Adrenal gland (tissue), 12 donors: Measurements from ENCODE around the gene NDOR1. TPM values are rescaled to one million over a fixed set of nuclear protein-coding genes. Genes with fewer than 3 reads are reported as not detected.

Experiments
- DNase-seq, 7 donors: peaks; one replicate each; pipeline ENCODE4 v3.0.0-alpha.2; 2019 to 2020
- H3K27ac ChIP-seq, 5 donors: fragments of 200-600 bp; sonication (generic) in 4 of 5; 1 replicate in 3 of 5; 2 replicates in 2 of 5; pipeline versions ENCODE4 v1.5.1 to v1.8.0; 2016 to 2020; ENCODE audit warnings: mild to moderate bottlenecking in 1 of 5
- H3K27me3 ChIP-seq: fragments of 200-600 bp; 2 replicates; pipeline ENCODE4 v1.8.0; 2021
- H3K36me3 ChIP-seq, 2 donors: fragments of 200-600 bp; replicated peaks in 1 of 2; 1 replicate in 1 of 2; 2 replicates in 1 of 2; pipeline versions ENCODE4 v1.5.1 to v1.8.0; 2018 to 2022
- H3K4me1 ChIP-seq, 2 donors: fragments of 200-600 bp; replicated peaks in 1 of 2; 1 replicate in 1 of 2; 2 replicates in 1 of 2; pipeline versions ENCODE4 v1.5.1 to v1.8.0; 2018 to 2021
- H3K4me3 ChIP-seq, 4 donors: fragments of 200-600 bp; sonication (generic) in 3 of 4; one replicate each; pipeline ENCODE4 v1.5.1; 2016 to 2018
- H3K9me3 ChIP-seq, 3 donors: fragments of 200-600 bp; sonication (generic) in 1 of 3; replicated peaks in 1 of 3; 1 replicate in 2 of 3; 2 replicates in 1 of 3; pipeline versions ENCODE4 v1.5.1 to v1.8.0; 2016 to 2021
- POLR2A ChIP-seq, 2 donors: fragments of 450-650 bp; IDR thresholded peaks; one replicate each; pipeline ENCODE4 v1.6.1; 2017; ENCODE audit warnings: antibody characterized with exemption in 2 of 2, mild to moderate bottlenecking in 2 of 2, moderate library complexity in 1 of 2
- WGBS, 4 donors: extraction: QIAGEN DNeasy Blood & Tissue Kit in 2 of 4; methylation state at CpG; one replicate each; pipeline versions ENCODE4 v1.1.5 to v1.1.7; 2013 to 2017; 5-methylcytosine and 5-hydroxymethylcytosine counted together
- intact Hi-C, 2 donors: fragments of 100-400 bp; cut with DNase I; formaldehyde crosslinking; loops; one replicate each; pipeline versions ENCODE4 v1.14.1 to v1.15.0; 2022 to 2023
- polyA plus RNA-seq, 3 donors: library from polyadenylated mRNA; stranded (reverse); fragments of 200-250 nt in 2 of 3; fragments of 350-450 nt in 1 of 3; fragmentation: Illumina TruSeq in 1 of 3; extraction: RNeasy Lipid Tissue Mini Kit (QIAGEN cat#74804) in 1 of 3; gene quantifications; one replicate each; pipeline ENCODE4 v1.2.3, GENCODE V29; 2013 to 2014
- total RNA-seq, 9 donors: library from RNA; depleted of rRNA in 4 of 9; stranded (reverse); fragments of >200 nt in 4 of 9; fragments of 120-200 nt in 1 of 9; fragmentation: NEBNext Ultra II Directional in 1 of 9; extraction: Animal tissue kit (Norgen Biotek cat#: 25700) in 1 of 9; gene quantifications; one replicate each; pipeline versions ENCODE4 v1.1.0 to v1.2.4, GENCODE V29; 2013 to 2023
- TF ChIP-seq, protein P1 (sequence below), 6 experiments: fragments of 450-650 bp in 4 of 6; fragments of 200-600 bp in 2 of 6; sonication (generic) in 1 of 6; IDR thresholded peaks; 1 replicate in 5 of 6; 2 replicates in 1 of 6; pipeline versions ENCODE4 v1.5.1 to v1.8.0; 2016 to 2021; ENCODE audit warnings: antibody characterized with exemption in 6 of 6, mild to moderate bottlenecking in 2 of 6, moderate library complexity in 1 of 6
- donor health status: healthy with polysubstance abuse.
- donor health status: Bipolar disorder and iron deficiency.
- donor health status: DM: yes; HTN: yes; CAD: no.
- donor health status: DM: no; HTN: no; CAD: no.
- donor health status: DM: no; HTN: no; CAD: no.
- donor health status: DM: yes; HTN: yes; CAD: no.

The NDOR1 gene
- total and polyA plus RNA-seq, 12 donors, result 1.6 to 36.4 (median 13.7) TPM

DNA sequence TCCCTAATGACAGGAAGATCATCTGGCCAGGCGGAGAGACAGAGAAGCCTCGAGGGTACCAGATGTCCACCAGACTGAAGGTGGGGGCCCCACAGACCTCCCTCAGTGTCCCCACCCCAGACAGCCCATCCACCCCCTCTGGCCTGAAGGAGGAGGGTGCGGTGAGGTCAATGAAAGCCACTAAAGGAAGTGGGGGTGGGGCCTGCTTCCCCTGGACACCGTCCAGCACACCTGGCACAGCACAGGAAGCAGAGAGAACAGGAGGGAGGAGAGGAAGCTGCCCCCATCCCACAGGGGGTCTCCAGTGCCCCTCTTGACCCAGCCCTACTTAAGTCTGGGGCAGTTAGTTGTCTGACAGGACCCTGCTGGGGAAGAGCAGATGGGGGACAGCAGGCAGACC lies 46.9 kb upstream of the NDOR1 start:
- Histone ChIP-seq H3K4me1 (peaks cover 0 to 15% of the 10 kb centered on the region in 2 donors), H3K27me3 (peaks cover 63% of the 10 kb centered on the region), H3K9me3 (no peaks in the 10 kb centered on the region), H3K36me3 (no peaks in the 10 kb centered on the region), H3K27ac (no peak overlapping the region), H3K4me3 (no peak overlapping the region)
- intact Hi-C loops, result no loop called here
- DNase-seq, result no peak
- WGBS, 4 donors, result 32 to 59% (median 39%) methylated on average over 3 to 4 of the region's 4 CpGs
- TF ChIP-seq, protein P1, sequence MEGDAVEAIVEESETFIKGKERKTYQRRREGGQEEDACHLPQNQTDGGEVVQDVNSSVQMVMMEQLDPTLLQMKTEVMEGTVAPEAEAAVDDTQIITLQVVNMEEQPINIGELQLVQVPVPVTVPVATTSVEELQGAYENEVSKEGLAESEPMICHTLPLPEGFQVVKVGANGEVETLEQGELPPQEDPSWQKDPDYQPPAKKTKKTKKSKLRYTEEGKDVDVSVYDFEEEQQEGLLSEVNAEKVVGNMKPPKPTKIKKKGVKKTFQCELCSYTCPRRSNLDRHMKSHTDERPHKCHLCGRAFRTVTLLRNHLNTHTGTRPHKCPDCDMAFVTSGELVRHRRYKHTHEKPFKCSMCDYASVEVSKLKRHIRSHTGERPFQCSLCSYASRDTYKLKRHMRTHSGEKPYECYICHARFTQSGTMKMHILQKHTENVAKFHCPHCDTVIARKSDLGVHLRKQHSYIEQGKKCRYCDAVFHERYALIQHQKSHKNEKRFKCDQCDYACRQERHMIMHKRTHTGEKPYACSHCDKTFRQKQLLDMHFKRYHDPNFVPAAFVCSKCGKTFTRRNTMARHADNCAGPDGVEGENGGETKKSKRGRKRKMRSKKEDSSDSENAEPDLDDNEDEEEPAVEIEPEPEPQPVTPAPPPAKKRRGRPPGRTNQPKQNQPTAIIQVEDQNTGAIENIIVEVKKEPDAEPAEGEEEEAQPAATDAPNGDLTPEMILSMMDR (IDR thresholded peaks at IDR 0.05), result no peak
- no peak for TF ChIP-seq POLR2A (IDR thresholded peaks at IDR 0.05)

DNA sequence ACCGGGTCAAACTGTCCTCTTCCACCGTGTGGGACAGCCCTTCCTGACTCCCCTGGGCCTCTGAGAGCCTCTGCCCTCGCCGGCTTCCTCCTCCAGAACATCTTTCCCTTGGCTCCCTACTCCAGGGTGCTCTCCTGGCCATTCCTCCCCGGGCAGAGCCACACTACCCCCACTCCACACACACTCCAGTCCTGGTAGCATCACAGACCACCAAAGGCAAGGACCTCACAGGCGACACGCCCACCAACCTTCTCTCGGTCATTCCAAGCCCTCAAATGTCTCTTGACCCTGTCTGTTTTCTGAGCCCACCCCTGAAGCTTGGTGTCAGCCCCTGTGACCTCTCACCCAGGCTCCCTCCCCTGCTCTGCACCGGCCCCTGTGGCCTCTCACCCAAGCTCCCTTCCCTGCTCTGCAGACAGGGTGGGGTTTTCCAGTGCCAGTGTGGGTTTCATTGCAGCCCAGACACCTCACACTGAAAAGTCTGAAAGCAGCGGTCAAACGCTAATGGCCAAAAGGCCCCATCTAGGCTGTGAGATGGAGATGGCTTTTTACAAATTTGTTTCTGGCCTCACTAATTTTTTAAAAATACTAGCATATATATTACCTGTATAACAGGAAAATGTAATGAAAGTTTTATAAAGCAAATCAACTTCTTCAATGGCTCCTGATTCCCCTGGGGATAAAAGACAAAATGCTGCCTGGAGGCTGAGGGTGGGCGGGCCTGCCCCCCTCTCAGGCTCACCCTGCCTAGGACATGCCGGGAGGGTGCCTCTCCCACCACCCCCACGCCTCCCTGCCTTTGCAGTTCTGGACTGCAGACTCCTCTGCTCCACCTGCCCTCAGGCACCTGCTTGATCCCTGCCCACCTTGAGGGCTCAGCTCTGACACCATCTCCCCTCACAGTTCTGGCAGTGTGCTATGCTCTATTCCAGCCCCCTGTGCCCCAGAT lies 46.1 kb upstream of the NDOR1 start:
- DNase-seq, result no peak
- TF ChIP-seq, protein P1 (IDR thresholded peaks at IDR 0.05), result no peak
- Histone ChIP-seq H3K36me3 (no peaks in the 10 kb centered on the region), H3K27ac (no peak overlapping the region), H3K9me3 (no peaks in the 10 kb centered on the region), H3K27me3 (peaks cover 71% of the 10 kb centered on the region), H3K4me1 (peaks cover 0 to 15% of the 10 kb centered on the region in 2 donors), H3K4me3 (no peak overlapping the region)
- intact Hi-C loops, result no loop called here
- WGBS, 4 donors, result 25 to 34% (median 32%) methylated on average over 13 to 14 of the region's 14 CpGs

DNA sequence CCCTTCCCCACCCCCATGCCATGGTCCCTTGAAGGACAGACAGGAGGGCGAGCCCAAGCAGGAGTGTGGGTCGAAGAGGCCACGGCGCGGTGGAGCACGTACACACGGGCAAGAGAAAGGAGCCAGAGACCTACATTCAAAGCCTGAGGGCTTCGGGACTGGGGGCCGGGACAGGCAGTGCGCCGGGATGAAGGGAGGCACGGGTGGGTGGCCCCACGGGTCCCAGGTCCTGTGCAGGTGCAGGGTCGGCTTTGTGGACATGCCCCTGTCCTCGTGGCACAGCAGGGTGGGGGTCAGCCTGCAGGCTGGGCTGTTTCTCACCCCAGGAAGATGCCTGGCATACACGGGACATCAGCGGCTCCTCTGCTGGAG lies 45.5 kb upstream of the NDOR1 start:
- no peak for TF ChIP-seq POLR2A (IDR thresholded peaks at IDR 0.05)
- TF ChIP-seq, protein P1 (IDR thresholded peaks at IDR 0.05), result no peak
- no peaks in the 10 kb centered on the region for H3K36me3 ChIP-seq
- no peak for DNase-seq
- 56 to 74% (median 59%) methylated on average over 14 to 17 of the region's 17 CpGs for WGBS, 4 donors
- intact Hi-C loops, result no loop called here
- H3K27ac ChIP-seq, result no peak overlapping the region
- no peaks in the 10 kb centered on the region for H3K9me3 ChIP-seq
- H3K4me3 ChIP-seq, result no peak overlapping the region
- peaks cover 78% of the 10 kb centered on the region for H3K27me3 ChIP-seq
- H3K4me1 ChIP-seq, result peaks cover 0 to 15% of the 10 kb centered on the region in 2 donors

DNA sequence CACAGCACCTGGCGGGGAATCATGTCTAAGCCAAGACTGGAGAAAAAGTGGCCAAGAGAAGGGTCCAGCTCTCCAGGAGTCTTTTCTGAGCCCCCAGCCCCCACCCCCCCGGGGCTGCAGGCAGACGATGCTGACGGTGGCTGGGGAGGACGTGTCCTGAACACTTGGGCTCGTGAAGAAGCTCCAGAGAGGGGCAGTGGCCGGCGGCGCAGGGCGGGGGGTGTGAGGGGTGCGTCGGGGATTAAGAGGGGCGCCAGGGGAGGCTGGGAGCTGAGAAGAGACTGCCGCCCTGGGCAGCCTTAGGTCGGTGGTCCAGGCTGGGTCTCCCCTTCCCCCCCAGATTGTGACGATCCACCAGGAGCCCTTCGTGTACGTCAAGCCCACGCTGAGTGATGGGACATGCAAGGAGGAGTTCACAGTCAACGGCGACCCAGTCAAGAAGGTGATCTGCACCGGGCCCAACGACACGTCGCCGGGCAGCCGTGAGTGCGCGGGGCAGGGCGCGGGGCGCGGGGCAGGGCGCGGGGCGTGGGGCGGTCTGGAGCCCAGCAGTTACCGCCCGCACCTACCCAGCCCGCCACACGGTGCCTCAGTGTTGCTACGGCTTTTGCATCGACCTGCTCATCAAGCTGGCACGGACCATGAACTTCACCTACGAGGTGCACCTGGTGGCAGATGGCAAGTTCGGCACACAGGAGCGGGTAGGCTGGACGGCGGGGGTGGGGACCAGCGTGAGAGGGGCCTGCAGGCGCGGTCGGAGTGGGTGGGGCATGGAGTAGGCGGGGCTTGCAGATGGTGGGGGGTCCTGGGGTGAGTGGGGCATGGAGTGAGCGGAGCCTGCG lies 44.6 kb upstream of the NDOR1 start:
- no peaks in the 10 kb centered on the region for H3K9me3 ChIP-seq
- peaks cover 86% of the 10 kb centered on the region for H3K27me3 ChIP-seq
- TF ChIP-seq, protein P1 (IDR thresholded peaks at IDR 0.05), result no peak
- no peak for TF ChIP-seq POLR2A (IDR thresholded peaks at IDR 0.05)
- H3K36me3 ChIP-seq, result no peaks in the 10 kb centered on the region
- intact Hi-C loops, result no loop called here
- H3K27ac ChIP-seq, result no peak overlapping the region
- no peak overlapping the region for H3K4me3 ChIP-seq
- no peak for DNase-seq
- 20 to 83% (median 26%) methylated on average over 1 to 56 of the region's 56 CpGs for WGBS, 4 donors
- H3K4me1 ChIP-seq, result peaks cover 0 to 15% of the 10 kb centered on the region in 2 donors
